LoVo (cell line): Measurements from ENCODE around the gene FAM171A2.

Source experiments
- DNase-seq: peaks from one replicate; pipeline ENCODE4 v3.0.0-alpha.2; 2016; ENCODE audit warnings: low spot score

The FAM171A2 gene

DNA sequence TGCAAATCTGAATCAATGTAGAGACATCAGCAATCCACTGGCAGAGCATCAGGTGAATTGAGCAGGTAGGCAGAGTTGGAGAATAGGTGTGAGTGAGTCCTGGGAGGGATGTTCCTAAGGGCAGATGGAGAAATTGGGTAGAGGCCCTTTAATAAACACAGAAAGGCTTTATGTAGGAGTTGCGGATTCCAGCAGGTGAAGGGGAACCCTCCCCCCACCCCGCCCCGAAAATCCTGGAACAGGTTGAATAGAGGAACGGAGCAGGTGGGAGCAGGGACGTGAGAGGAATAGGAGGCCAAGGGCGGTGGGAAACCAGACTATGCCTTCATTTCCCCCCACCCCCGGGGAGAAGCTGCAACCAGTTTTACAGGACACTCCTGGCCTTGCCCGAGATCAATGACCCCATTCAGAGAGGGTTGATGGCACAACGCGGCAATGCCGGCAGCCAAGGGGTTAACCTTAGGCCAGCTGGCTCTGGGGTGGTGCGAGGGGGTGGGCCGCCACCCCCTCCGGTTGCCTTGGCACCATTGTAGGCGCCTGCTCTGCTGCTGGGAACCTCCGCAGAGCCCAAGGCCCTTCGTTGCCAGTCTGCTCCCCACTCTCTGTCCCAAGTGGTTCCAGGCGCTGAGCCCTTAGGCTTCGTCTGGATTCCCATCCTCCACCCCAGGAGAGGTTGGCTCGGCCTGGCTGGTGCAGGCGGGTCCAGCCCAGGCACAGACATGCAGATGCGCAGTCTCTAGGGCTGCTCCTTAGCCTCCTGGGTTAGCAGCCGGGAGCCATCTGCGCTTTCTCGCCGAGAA is 56.1 kb downstream of the FAM171A2 start:
- no peak for DNase-seq

DNA sequence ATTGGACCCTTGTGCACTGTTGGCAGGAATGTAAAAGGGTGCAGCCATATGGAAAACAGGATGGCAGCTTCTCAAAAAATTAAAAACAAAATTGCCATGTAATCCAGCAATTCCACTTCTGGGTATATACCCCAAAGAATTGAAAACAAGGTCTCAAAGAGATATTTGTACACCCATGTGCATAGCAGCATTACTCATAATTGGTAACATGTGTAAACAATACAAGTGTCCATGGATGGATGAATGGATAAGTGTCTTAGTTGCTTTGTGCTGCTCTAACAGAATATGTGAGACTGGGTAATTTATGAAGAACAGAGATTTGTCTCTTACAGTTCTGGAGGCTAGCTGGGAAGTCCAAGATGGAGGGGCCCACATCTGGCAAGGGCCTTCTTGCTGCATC is 59.0 kb downstream of the FAM171A2 start:
- no peak for DNase-seq
